GOT3 (cell line): ENCODE data around the gene MIPEP.
"Not testable (repeated sequence)": the region's sequence is repeated elsewhere in the genome, so short reads cannot be mapped to it uniquely, and the experiment has no call there.

Source experiments
- DNase-seq: peaks from one replicate; lab custom pipeline; 2025; ENCODE audit warnings: mixed read lengths; lab: John Stamatoyannopoulos, UW

MIPEP gene

GRCh38 chr13:23889615-23890607 is 711 bp upstream of the MIPEP start:
- DNase-seq = no peak

GRCh38 chr13:23884361-23884760 is 4.8 kb downstream of the MIPEP start:
- not testable (repeated sequence) for DNase-seq

GRCh38 chr13:23883255-23883654 is 5.9 kb downstream of the MIPEP start:
- no peak for DNase-seq

GRCh38 chr13:23881402-23881800 is 7.8 kb downstream of the MIPEP start:
- not testable (repeated sequence) for DNase-seq

GRCh38 chr13:23880493-23881401 is 8.5 kb downstream of the MIPEP start:
- not testable (repeated sequence) for DNase-seq

- no peak for DNase-seq
These were observed 11.9 kb downstream of the MIPEP start for GRCh38 chr13:23877286-23877685.

GRCh38 chr13:23876265-23876664 is 12.9 kb downstream of the MIPEP start:
- DNase-seq = no peak

- no peak for DNase-seq
These were observed 17.5 kb downstream of the MIPEP start for GRCh38 chr13:23871616-23872220.

GRCh38 chr13:23870356-23871140 is 18.7 kb downstream of the MIPEP start:
- DNase-seq = no peak

- DNase-seq = no peak
These were observed 20.7 kb downstream of the MIPEP start for GRCh38 chr13:23868521-23868920.

- DNase-seq = no peak
These were observed 22.1 kb downstream of the MIPEP start for GRCh38 chr13:23867027-23867491.

GRCh38 chr13:23866420-23867026 is 22.7 kb downstream of the MIPEP start:
- no peak for DNase-seq

GRCh38 chr13:23865906-23866305 is 23.3 kb downstream of the MIPEP start:
- no peak for DNase-seq

- DNase-seq = no peak
These were observed 24.2 kb downstream of the MIPEP start for GRCh38 chr13:23865026-23865425.

- DNase-seq = no peak
These were observed 27.9 kb downstream of the MIPEP start for GRCh38 chr13:23861310-23861709.

- no peak for DNase-seq
These were observed 29.3 kb downstream of the MIPEP start for GRCh38 chr13:23859904-23860303.

GRCh38 chr13:23859455-23859854 is 29.7 kb downstream of the MIPEP start:
- no peak for DNase-seq

GRCh38 chr13:23858546-23858945 is 30.7 kb downstream of the MIPEP start:
- DNase-seq = no peak

GRCh38 chr13:23856008-23856750 is 33.0 kb downstream of the MIPEP start:
- DNase-seq = no peak

GRCh38 chr13:23855360-23855759 is 33.8 kb downstream of the MIPEP start:
- DNase-seq = no peak
